GM12891 (cell line): ENCODE results near the gene SP6. TPM values are rescaled to one million over a fixed set of nuclear protein-coding genes. Genes with fewer than 3 reads are reported as not detected.

Source experiments
- DNase-seq: peaks from one replicate; pipeline ENCODE4 v3.0.0; 2011; ENCODE audit warnings: low spot score; ENCODE audit not compliant: insufficient read length
- FAIRE-seq: peaks from 2 replicates; lab custom pipeline; 2011; peaks lifted over from hg19 to GRCh38; lab: Jason Lieb, UNC
- PAX5 ChIP-seq: IDR thresholded peaks from 2 replicates; pipeline ENCODE4 v1.6.1; 2011; ENCODE audit warnings: low read length, moderate library complexity, mild to moderate bottlenecking; ENCODE audit not compliant: insufficient read depth, severe bottlenecking
- POLR2A ChIP-seq: IDR thresholded peaks from 2 replicates; pipeline ENCODE4 v1.6.1; 2011; ENCODE audit warnings: low read depth, low read length, control low read depth
- POLR2AphosphoS5 ChIP-seq: IDR thresholded peaks from 2 replicates; pipeline ENCODE4 v1.6.1; 2011; ENCODE audit warnings: low read depth, low read length, control low read depth
- POU2F2 ChIP-seq: IDR thresholded peaks from 2 replicates; pipeline ENCODE4 v1.6.1; 2011; ENCODE audit warnings: low read depth, mild to moderate bottlenecking, control low read depth, low read length, moderate library complexity
- SPI1 ChIP-seq: IDR thresholded peaks from 2 replicates; pipeline ENCODE4 v1.6.1; 2011; ENCODE audit warnings: low read depth, low read length, control low read depth
- TAF1 ChIP-seq: IDR thresholded peaks from 2 replicates; pipeline ENCODE4 v1.6.1; 2011; ENCODE audit warnings: low read depth, low read length, control low read depth
- polyA plus RNA-seq: library from polyadenylated mRNA; unstranded; fragments of >200 nt; gene quantifications from one replicate; pipeline ENCODE4 v1.2.1, GENCODE V29; 2012; ENCODE audit warnings: low read depth, missing spikeins, inconsistent platforms; ENCODE audit not compliant: missing spikeins

Gene SP6
- 0.09 TPM for polyA plus RNA-seq

GRCh38 chr17:47850692-47851573 is at the start of gene SP6:
Gene SP6, minus strand, starts transcription at chr17:47851163. Its CDS starts 2,734 bp downstream, at chr17:47848429.
- TF ChIP-seq POLR2A = no peak
- no peak for TF ChIP-seq POU2F2
- TF ChIP-seq TAF1 = no peak
- no peak for TF ChIP-seq PAX5
- TF ChIP-seq POLR2AphosphoS5 = no peak
- no peak for TF ChIP-seq SPI1
- FAIRE-seq (no peak), DNase-seq (no peak)

GRCh38 chr17:47899643-47900042 is 48.7 kb upstream of the SP6 start:
- TF ChIP-seq SPI1 (no peak), PAX5 (no peak), POU2F2 (no peak), TAF1 (no peak), POLR2A (no peak), POLR2AphosphoS5 (no peak)
- DNase-seq (no peak), FAIRE-seq (no peak)

GRCh38 chr17:47898241-47898640 is 47.3 kb upstream of the SP6 start:
- TF ChIP-seq SPI1 = no peak
- TF ChIP-seq TAF1 = no peak
- no peak for TF ChIP-seq POLR2A
- TF ChIP-seq POU2F2 = no peak
- TF ChIP-seq POLR2AphosphoS5 = no peak
- TF ChIP-seq PAX5 = no peak
- FAIRE-seq (no peak), DNase-seq (no peak)

GRCh38 chr17:47897561-47897960 is 46.6 kb upstream of the SP6 start:
- FAIRE-seq = no peak
- no peak for TF ChIP-seq SPI1
- TF ChIP-seq TAF1 = no peak
- TF ChIP-seq POLR2AphosphoS5 = no peak
- TF ChIP-seq POLR2A = no peak
- no peak for TF ChIP-seq POU2F2
- no peak for TF ChIP-seq PAX5
- no peak for DNase-seq

GRCh38 chr17:47896672-47897490 is 45.9 kb upstream of the SP6 start:
- FAIRE-seq (no peak), DNase-seq (no peak)
- TF ChIP-seq SPI1 (no peak), TAF1 (no peak), PAX5 (no peak), POU2F2 (no peak), POLR2A (no peak), POLR2AphosphoS5 (no peak)

GRCh38 chr17:47895856-47896671 is 45.1 kb upstream of the SP6 start, which contains the start of gene SP2:
Gene SP2, plus strand, starts transcription at chr17:47896236. Its CDS starts 51 bp downstream, at chr17:47896287.
- TF ChIP-seq POU2F2 (no peak), PAX5 (no peak), TAF1 (peak; percentile 26; the same call in 1 of the 2 replicates), SPI1 (no peak), POLR2AphosphoS5 (peak; percentile 66; the same call in 1 of the 2 replicates), POLR2A (peak; percentile 70; the same call in 1 of the 2 replicates)
- FAIRE-seq = peak; percentile 98

GRCh38 chr17:47895347-47895855 is 44.4 kb upstream of the SP6 start:
- no peak for FAIRE-seq
- DNase-seq = no peak
- TF ChIP-seq POU2F2 (peak; percentile 97), POLR2A (peak; percentile 95), TAF1 (peak; percentile 88), POLR2AphosphoS5 (peak; percentile 94), SPI1 (no peak)

More at GRCh38 chr17:47895856-47896671, 45.1 kb upstream of the SP6 start, which contains the start of gene SP2:
- peak; percentile 93 for DNase-seq

- FAIRE-seq (no peak), DNase-seq (no peak)
- no peak for TF ChIP-seq TAF1
Measured at GRCh38 chr17:47894498-47895346, 43.8 kb upstream of the SP6 start.
